Central memory CD8-positive, alpha-beta T cell (primary cell): ENCODE data around the gene HACD2.

ENCODE experiments used
- ATAC-seq: fragments of 150-1000 bp; cut with Tn5 transposase; replicated peaks from 2 replicates; pipeline ENCODE4 v1.10.0; 2022; ENCODE audit warnings: mild to moderate bottlenecking, moderate FRiP score, moderate number of reproducible peaks; ENCODE audit not compliant: poor library complexity, severe bottlenecking; ENCODE audit errors: extremely low read depth
- DNase-seq, 2 donors: peaks; one replicate each; pipeline ENCODE4 v3.0.0; 2021; ENCODE audit warnings: low spot score in 2 of 2
- H3K27ac Mint-ChIP-seq: one replicate; pipeline ENCODE4 v1.8.0; 2022; ENCODE audit warnings: low read depth, mild to moderate bottlenecking, moderate library complexity, mixed read lengths
- H3K27me3 Mint-ChIP-seq: one replicate; pipeline ENCODE4 v1.8.0; 2022; ENCODE audit warnings: mixed read lengths
- H3K36me3 Mint-ChIP-seq: one replicate; pipeline ENCODE4 v1.8.0; 2022; ENCODE audit warnings: mild to moderate bottlenecking, moderate library complexity, mixed read lengths; ENCODE audit not compliant: insufficient read depth
- H3K4me1 Mint-ChIP-seq: one replicate; pipeline ENCODE4 v1.8.0; 2022; ENCODE audit warnings: mixed read lengths
- H3K4me3 Mint-ChIP-seq: one replicate; pipeline ENCODE4 v1.8.0; 2022; ENCODE audit warnings: mild to moderate bottlenecking, moderate library complexity, mixed read lengths
- H3K9me3 Mint-ChIP-seq: one replicate; pipeline ENCODE4 v1.8.0; 2022; ENCODE audit warnings: mixed read lengths

Gene HACD2

GRCh38 chr3:123442908-123443307, 141.9 kb downstream of the HACD2 start:
- no peak for ATAC-seq
- Mint-ChIP-seq H3K4me3 (no peak overlapping the region), H3K36me3 (peaks cover 2% of the 10 kb centered on the region), H3K9me3 (no peaks in the 10 kb centered on the region), H3K27me3 (peaks cover 83% of the 10 kb centered on the region), H3K4me1 (no peaks in the 10 kb centered on the region), H3K27ac (no peak overlapping the region)
- DNase-seq: no peak

DNA sequence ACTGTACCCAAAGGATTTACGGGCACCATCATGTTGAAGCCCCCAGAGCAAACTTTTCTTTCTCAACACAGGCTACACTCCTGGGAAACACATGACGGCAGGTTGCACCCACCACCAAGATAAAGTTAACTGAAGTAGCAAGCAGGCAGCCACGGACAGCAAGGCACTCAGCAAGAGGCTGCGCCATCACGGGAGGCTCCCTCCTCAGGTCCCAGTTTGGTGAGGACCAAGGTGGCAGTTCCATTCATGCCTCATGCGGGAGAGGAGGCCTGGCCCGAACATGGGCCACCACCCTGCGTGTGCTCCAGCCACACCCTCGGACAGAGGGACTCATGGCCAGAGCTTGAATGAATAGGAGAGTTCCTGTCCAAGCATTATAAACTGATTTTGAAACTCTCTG, 142.7 kb downstream of the HACD2 start:
- no peaks in the 10 kb centered on the region for H3K4me1 Mint-ChIP-seq
- DNase-seq (no peak), ATAC-seq (no peak)
- no peaks in the 10 kb centered on the region for H3K36me3 Mint-ChIP-seq
- H3K4me3 Mint-ChIP-seq: no peak overlapping the region
- H3K27ac Mint-ChIP-seq: no peak overlapping the region
- no peaks in the 10 kb centered on the region for H3K9me3 Mint-ChIP-seq
- peaks cover 88% of the 10 kb centered on the region for H3K27me3 Mint-ChIP-seq
